Liver (tissue), 9 donors: ENCODE measurements around the gene MUCL3. TPM values are rescaled to one million over a fixed set of nuclear protein-coding genes. Genes with fewer than 3 reads are reported as not detected.
"Not testable (repeated sequence)": the region's sequence is repeated elsewhere in the genome, so short reads cannot be mapped to it uniquely, and the experiment has no call there.

Experiments
- DNase-seq: peaks from one replicate; pipeline ENCODE4 v3.0.0-alpha.2; 2017; ENCODE audit warnings: low spot score
- H3K27ac ChIP-seq, 2 donors: one replicate each; pipeline ENCODE4 v1.7.0; 2013; ENCODE audit warnings: inconsistent platforms in 2 of 2, low read length in 2 of 2, control low read depth in 1 of 2, low read depth in 1 of 2, mild to moderate bottlenecking in 1 of 2
- H3K27me3 ChIP-seq, 4 donors: one replicate each; pipeline versions ENCODE4 v1.6.1 to v1.7.0; 2013; ENCODE audit warnings: low read length in 3 of 4, inconsistent platforms in 1 of 4, mild to moderate bottlenecking in 1 of 4, moderate library complexity in 1 of 4; ENCODE audit not compliant: control insufficient read depth in 4 of 4, insufficient read depth in 4 of 4
- H3K36me3 ChIP-seq, 4 donors: one replicate each; pipeline versions ENCODE4 v1.6.1 to v1.7.0; 2013; ENCODE audit warnings: low read length in 3 of 4, mild to moderate bottlenecking in 3 of 4, low read depth in 1 of 4, moderate library complexity in 1 of 4; ENCODE audit not compliant: control insufficient read depth in 4 of 4, insufficient read depth in 3 of 4
- H3K4me1 ChIP-seq, 4 donors: one replicate each; pipeline versions ENCODE4 v1.6.1 to v1.7.0; 2013; ENCODE audit warnings: low read length in 3 of 4, mild to moderate bottlenecking in 3 of 4, moderate library complexity in 1 of 4; ENCODE audit not compliant: control insufficient read depth in 4 of 4, insufficient read depth in 4 of 4
- H3K4me3 ChIP-seq, 3 donors: one replicate each; pipeline versions ENCODE4 v1.6.1 to v1.7.0; 2013; ENCODE audit warnings: low read length in 3 of 3, control low read depth in 1 of 3, low read depth in 1 of 3, mild to moderate bottlenecking in 1 of 3
- H3K9ac ChIP-seq, 2 donors: one replicate each; pipeline ENCODE4 v1.7.0; 2013; ENCODE audit warnings: low read length in 2 of 2, mild to moderate bottlenecking in 2 of 2, moderate library complexity in 2 of 2, control low read depth in 1 of 2, low read depth in 1 of 2
- H3K9me3 ChIP-seq, 4 donors: one replicate each; pipeline versions ENCODE4 v1.6.1 to v1.7.0; 2013; ENCODE audit warnings: low read length in 3 of 4; ENCODE audit not compliant: control insufficient read depth in 4 of 4
- ATF3 ChIP-seq: IDR thresholded peaks from 2 replicates; pipeline ENCODE4 v1.6.1; 2016; ENCODE audit warnings: antibody characterized with exemption
- CTCF ChIP-seq: fragments of 150-350 bp; IDR thresholded peaks from 2 replicates; pipeline ENCODE4 v1.5.1; 2017; ENCODE audit warnings: improper control_type of control experiment, low read depth, low read length; ENCODE audit not compliant: missing input control
- EGR1 ChIP-seq, 2 donors: IDR thresholded peaks; 2 replicates each; pipeline ENCODE4 v1.6.1; 2016 to 2018; ENCODE audit warnings: antibody characterized with exemption in 2 of 2, low read depth in 2 of 2
- FOXA1 ChIP-seq: IDR thresholded peaks from 2 replicates; pipeline ENCODE4 v1.6.1; 2016; ENCODE audit warnings: antibody characterized with exemption
- FOXA2 ChIP-seq: IDR thresholded peaks from 2 replicates; pipeline ENCODE4 v1.6.1; 2016; ENCODE audit warnings: antibody characterized with exemption
- GABPA ChIP-seq, 2 donors: IDR thresholded peaks in 1 of 2; conservative IDR thresholded peaks in 1 of 2; 2 replicates each; pipeline ENCODE4 v1.6.1; 2016; ENCODE audit warnings: antibody characterized with exemption in 2 of 2, mild to moderate bottlenecking in 1 of 2, moderate library complexity in 1 of 2
- HNF4G ChIP-seq: IDR thresholded peaks from 2 replicates; pipeline ENCODE4 v1.6.1; 2016; ENCODE audit warnings: antibody characterized with exemption
- JUND ChIP-seq, 2 donors: IDR thresholded peaks; 2 replicates each; pipeline ENCODE4 v1.6.1; 2016; ENCODE audit warnings: antibody characterized with exemption in 2 of 2
- MAX ChIP-seq: IDR thresholded peaks from 2 replicates; pipeline ENCODE4 v1.6.1; 2016; ENCODE audit warnings: antibody characterized with exemption
- NR2F2 ChIP-seq: IDR thresholded peaks from 2 replicates; pipeline ENCODE4 v1.6.1; 2016; ENCODE audit warnings: antibody characterized with exemption
- RAD21 ChIP-seq, 2 donors: IDR thresholded peaks; 2 replicates each; pipeline ENCODE4 v1.6.1; 2016; ENCODE audit warnings: antibody characterized with exemption in 2 of 2, mild to moderate bottlenecking in 2 of 2
- RXRA ChIP-seq, 2 donors: IDR thresholded peaks; 2 replicates each; pipeline ENCODE4 v1.6.1; 2017 to 2018; ENCODE audit warnings: antibody characterized with exemption in 2 of 2, mild to moderate bottlenecking in 1 of 2
- SP1 ChIP-seq: IDR thresholded peaks from 2 replicates; pipeline ENCODE4 v1.6.1; 2018; ENCODE audit warnings: antibody characterized with exemption, mild to moderate bottlenecking
- TAF1 ChIP-seq: conservative IDR thresholded peaks from 2 replicates; pipeline ENCODE4 v1.6.1; 2016; ENCODE audit warnings: antibody characterized with exemption, mild to moderate bottlenecking
- YY1 ChIP-seq: IDR thresholded peaks from 2 replicates; pipeline ENCODE4 v1.6.1; 2016; ENCODE audit warnings: antibody characterized with exemption, mild to moderate bottlenecking
- ZBTB33 ChIP-seq: IDR thresholded peaks from 2 replicates; pipeline ENCODE4 v1.6.1; 2016; ENCODE audit warnings: antibody characterized with exemption
- WGBS: extraction: QIAGEN DNeasy Blood & Tissue Kit; methylation state at CpG from one replicate; pipeline ENCODE4 v1.1.7; 2013; 5-methylcytosine and 5-hydroxymethylcytosine counted together
- polyA plus RNA-seq, 2 donors: library from polyadenylated mRNA; stranded (reverse) in 1 of 2; unstranded in 1 of 2; fragments of 200-250 nt in 1 of 2; fragments of >200 nt in 1 of 2; fragmentation: Nextera tagmentation in 1 of 2; extraction: Ambion mirVana in 1 of 2; gene quantifications; one replicate each; pipeline versions ENCODE4 v1.2.1 to v1.2.3, GENCODE V29; 2013 to 2015
- total RNA-seq, 2 donors: library from RNA; depleted of rRNA; stranded (reverse); fragments of >200 nt; gene quantifications; one replicate each; pipeline ENCODE4 v1.2.3, GENCODE V29; 2014
- donor health status: healthy.
- donor health status: healthy.
- donor health status: healthy.
- donor health status: healthy.
- donor health status: healthy.

Gene MUCL3
- total and polyA plus RNA-seq, 4 donors = under 0.01 TPM; not detected in 3

GRCh38 chr6:30964075-30964474 lies 23.3 kb downstream of the MUCL3 start:
- H3K27ac ChIP-seq = no peak overlapping the region
- no peak for DNase-seq
- no peaks in the 10 kb centered on the region for H3K4me1 ChIP-seq
- no peak overlapping the region for H3K9ac ChIP-seq
- H3K9me3 ChIP-seq = no peaks in the 10 kb centered on the region
- H3K4me3 ChIP-seq = no peak overlapping the region
- WGBS = 85% methylated on average over 4 of the region's 4 CpGs
- no peak for TF ChIP-seq NR2F2
- TF ChIP-seq RAD21 (IDR thresholded peaks at IDR 0.05) = no peak
- TF ChIP-seq YY1 = no peak
- TF ChIP-seq ATF3 = no peak
- no peak for TF ChIP-seq HNF4G
- TF ChIP-seq RXRA (IDR thresholded peaks at IDR 0.05) = no peak
- no peaks in the 10 kb centered on the region for H3K36me3 ChIP-seq
- H3K27me3 ChIP-seq = no peaks in the 10 kb centered on the region

GRCh38 chr6:30965140-30965601 lies 24.4 kb downstream of the MUCL3 start:
- Histone ChIP-seq H3K9ac (no peak overlapping the region), H3K27me3 (no peaks in the 10 kb centered on the region), H3K4me3 (no peak overlapping the region), H3K27ac (no peak overlapping the region), H3K36me3 (no peaks in the 10 kb centered on the region), H3K4me1 (no peaks in the 10 kb centered on the region), H3K9me3 (no peaks in the 10 kb centered on the region)
- WGBS = 86% methylated on average over 5 of the region's 5 CpGs
- no peak for TF ChIP-seq GABPA (IDR thresholded peaks at IDR 0.05 in 1 of 2, conservative IDR thresholded peaks at IDR 0.05 in 1 of 2)
- DNase-seq = no peak

GRCh38 chr6:30966154-30966553 lies 25.4 kb downstream of the MUCL3 start:
- WGBS = 80% methylated on average over 3 of the region's 3 CpGs
- Histone ChIP-seq H3K4me1 (no peaks in the 10 kb centered on the region), H3K4me3 (no peak overlapping the region), H3K27me3 (no peaks in the 10 kb centered on the region), H3K9ac (no peak overlapping the region), H3K9me3 (no peaks in the 10 kb centered on the region), H3K27ac (no peak overlapping the region), H3K36me3 (no peaks in the 10 kb centered on the region)
- DNase-seq = no peak
- TF ChIP-seq JUND (IDR thresholded peaks at IDR 0.05) (no peak), CTCF (no peak), RAD21 (IDR thresholded peaks at IDR 0.05) (no peak), FOXA1 (no peak), GABPA (IDR thresholded peaks at IDR 0.05 in 1 of 2, conservative IDR thresholded peaks at IDR 0.05 in 1 of 2) (no peak), SP1 (no peak), NR2F2 (no peak), FOXA2 (no peak), ZBTB33 (no peak), EGR1 (IDR thresholded peaks at IDR 0.05; ENCODE audit: low read depth in 2 of 2) (no peak), ATF3 (no peak), MAX (no peak), TAF1 (no peak)

GRCh38 chr6:30969171-30969570 lies 28.4 kb downstream of the MUCL3 start:
- 93% methylated on average over 6 of the region's 6 CpGs for WGBS
- not testable (repeated sequence) for H3K27me3 ChIP-seq, H3K4me1 ChIP-seq, H3K36me3 ChIP-seq, H3K27ac ChIP-seq, H3K4me3 ChIP-seq, H3K9me3 ChIP-seq, H3K9ac ChIP-seq, DNase-seq
